ENCODE measurements around the gene LIN28B. TPM values are rescaled to one million over a fixed set of nuclear protein-coding genes. Genes with fewer than 3 reads are reported as not detected.
"Not testable (repeated sequence)": the region's sequence is repeated elsewhere in the genome, so short reads cannot be mapped to it uniquely, and the experiment has no call there.

The LIN28B gene
- total RNA-seq, 2 experiments from 2014 or later: not detected

DNA sequence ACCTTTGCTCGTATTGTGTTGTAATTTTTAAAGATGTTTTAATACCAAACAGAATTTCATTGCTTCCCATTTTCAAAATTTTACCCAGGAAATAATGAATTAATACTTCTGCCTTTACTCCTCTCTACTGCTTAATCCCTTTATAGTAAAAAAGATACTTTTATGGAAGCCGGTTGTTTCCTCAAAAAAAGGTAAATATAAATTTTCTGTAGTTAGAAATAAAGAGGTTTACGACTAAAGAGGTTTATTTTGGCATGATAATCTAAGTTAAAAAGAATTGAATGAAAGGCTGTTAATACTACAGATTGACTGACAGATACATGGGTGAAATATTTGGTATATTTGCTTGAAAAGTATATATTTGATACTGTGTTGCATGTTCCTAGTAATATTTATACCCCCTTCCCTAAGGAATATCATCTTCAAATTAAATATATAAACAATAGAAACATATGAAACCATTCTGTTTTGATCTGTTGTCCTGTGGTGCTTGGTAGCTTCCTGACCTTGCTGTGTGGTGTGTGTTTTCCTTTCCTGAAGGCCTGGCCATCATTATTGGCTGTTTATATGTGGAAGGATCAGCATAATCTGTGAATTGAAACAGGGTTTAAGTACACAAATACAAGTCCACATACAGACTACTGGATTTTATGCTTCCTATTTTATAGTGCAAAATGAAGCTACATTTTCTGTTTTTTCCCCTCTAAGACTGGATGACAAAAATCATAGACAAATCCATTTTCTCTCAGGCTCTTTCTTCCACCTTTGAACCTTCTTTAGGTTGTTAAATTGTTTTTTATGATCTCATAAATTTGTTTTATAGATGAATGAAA is 2.3 kb downstream of the LIN28B start:
- peaks cover 40% of the 10 kb centered on the region for H3K27me3 Mint-ChIP-seq (ENCODE audit: low read depth)

DNA sequence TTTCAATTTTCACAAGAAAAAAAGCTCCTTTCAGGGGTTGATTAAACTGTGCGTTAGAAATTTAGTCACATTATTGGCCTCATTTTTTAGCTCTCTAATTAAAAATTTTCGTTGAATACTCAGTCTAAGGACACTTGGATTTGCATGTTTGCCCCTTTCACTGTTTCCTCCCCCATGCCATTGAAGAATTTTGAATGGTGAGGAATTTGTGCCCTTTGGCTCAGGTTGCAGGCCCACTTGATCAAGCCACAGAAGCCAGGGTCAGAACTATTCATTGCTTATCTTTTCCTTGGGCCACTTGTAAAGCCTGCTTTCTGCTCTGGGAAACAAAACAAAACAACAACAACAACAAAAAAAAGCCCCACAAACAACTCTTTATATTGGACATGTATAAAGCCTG is 12.2 kb downstream of the LIN28B start:
- no peak for DNase-seq
- Mint-ChIP-seq H3K4me3 (no peak overlapping the region), H3K4me1 (ENCODE audit: low read depth) (no peaks in the 10 kb centered on the region), H3K9me3 (no peaks in the 10 kb centered on the region), H3K36me3 (ENCODE audit: low read depth) (no peaks in the 10 kb centered on the region), H3K27me3 (ENCODE audit: low read depth) (peaks cover 2% of the 10 kb centered on the region), H3K27ac (no peak overlapping the region)
- intact Hi-C loops (cut with micrococcal nuclease): no loop called here
- CTCF ChIA-PET: interaction anchor here (1.8 kb wide), 1 partner anchor 12 kb away, joined by 4 read pairs; the partner anchor contains the start of gene LIN28B

More for the DNA sequence above, 2.3 kb downstream of the LIN28B start:
- CTCF ChIA-PET: no interaction called here
- Mint-ChIP-seq H3K4me1 (ENCODE audit: low read depth) (peaks cover 16% of the 10 kb centered on the region), H3K36me3 (ENCODE audit: low read depth) (peaks cover 3% of the 10 kb centered on the region), H3K9me3 (no peaks in the 10 kb centered on the region), H3K27ac (no peak overlapping the region), H3K4me3 (no peak overlapping the region)
- DNase-seq: no peak
- intact Hi-C loops (cut with micrococcal nuclease): no loop called here

DNA sequence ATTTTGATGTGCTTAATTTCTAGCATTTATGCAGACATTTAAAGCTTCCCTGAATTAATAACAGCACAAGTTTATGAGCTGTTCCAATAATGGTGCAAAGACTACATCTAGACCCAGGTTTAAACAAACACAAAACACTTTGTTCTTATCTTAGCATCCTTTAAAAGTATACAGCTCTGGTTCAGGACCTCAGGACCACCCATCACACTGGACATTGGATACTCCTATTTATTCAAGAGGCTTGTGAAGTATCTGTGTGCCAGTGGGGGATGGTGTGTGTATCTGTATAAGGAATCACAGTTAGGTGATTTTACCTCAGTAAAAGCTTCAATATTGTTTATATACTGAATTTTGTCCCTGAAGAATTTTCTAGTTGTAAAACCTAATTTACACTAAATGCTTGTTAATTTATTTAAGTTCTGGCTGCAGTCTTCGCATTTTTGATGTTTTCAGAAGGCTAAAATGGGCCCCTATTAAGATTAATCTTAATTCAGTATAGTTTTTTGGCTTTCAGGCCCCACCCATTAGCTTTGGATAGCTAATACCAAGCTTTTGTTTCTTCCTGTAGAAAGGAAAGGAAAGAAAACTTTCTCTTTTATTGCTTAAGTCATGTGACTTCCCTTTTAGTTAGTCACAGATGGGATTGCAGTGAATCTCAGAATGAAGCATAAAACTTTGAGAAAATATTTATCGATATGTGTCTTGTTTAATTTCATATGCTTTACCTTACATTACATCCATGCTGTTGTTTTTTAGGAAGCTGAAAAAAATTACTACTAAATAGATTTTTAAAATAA is 13.1 kb downstream of the LIN28B start:
- no peaks in the 10 kb centered on the region for H3K4me1 Mint-ChIP-seq (ENCODE audit: low read depth)
- intact Hi-C loops (cut with micrococcal nuclease): no loop called here
- no peak overlapping the region for H3K27ac Mint-ChIP-seq
- no peaks in the 10 kb centered on the region for H3K36me3 Mint-ChIP-seq (ENCODE audit: low read depth)
- CTCF ChIA-PET: interaction anchor here (0.6 to 1.8 kb wide), 2 partner anchors 13 to 49 kb away, joined by 3 to 4 read pairs; partner anchors contain the start of gene LIN28B
- DNase-seq: no peak
- H3K9me3 Mint-ChIP-seq: no peaks in the 10 kb centered on the region
- H3K4me3 Mint-ChIP-seq: no peak overlapping the region
- H3K27me3 Mint-ChIP-seq (ENCODE audit: low read depth): peaks cover 2% of the 10 kb centered on the region

GRCh38 chr6:104973404-104973803 is 16.5 kb downstream of the LIN28B start:
- peaks cover 4% of the 10 kb centered on the region for H3K27me3 Mint-ChIP-seq (ENCODE audit: low read depth)
- H3K4me1 Mint-ChIP-seq (ENCODE audit: low read depth): no peaks in the 10 kb centered on the region
- no peak overlapping the region for H3K27ac Mint-ChIP-seq
- no peaks in the 10 kb centered on the region for H3K9me3 Mint-ChIP-seq
- CTCF ChIA-PET: no interaction called here
- DNase-seq: no peak
- intact Hi-C loops (cut with micrococcal nuclease): no loop called here
- H3K4me3 Mint-ChIP-seq: no peak overlapping the region
- H3K36me3 Mint-ChIP-seq (ENCODE audit: low read depth): no peaks in the 10 kb centered on the region

- intact Hi-C loops (cut with micrococcal nuclease): no loop called here
- Mint-ChIP-seq H3K9me3 (no peaks in the 10 kb centered on the region), H3K36me3 (ENCODE audit: low read depth) (no peaks in the 10 kb centered on the region), H3K4me3 (no peak overlapping the region), H3K4me1 (ENCODE audit: low read depth) (no peaks in the 10 kb centered on the region), H3K27me3 (ENCODE audit: low read depth) (peaks cover 4% of the 10 kb centered on the region), H3K27ac (no peak overlapping the region)
- no peak for DNase-seq
- CTCF ChIA-PET: interaction anchor here (0.5 kb wide), 1 partner anchor 34 kb away, joined by 3 read pairs; no protein-coding TSS in a partner anchor
Measured at GRCh38 chr6:104983296-104983695, 26.4 kb downstream of the LIN28B start.

DNA sequence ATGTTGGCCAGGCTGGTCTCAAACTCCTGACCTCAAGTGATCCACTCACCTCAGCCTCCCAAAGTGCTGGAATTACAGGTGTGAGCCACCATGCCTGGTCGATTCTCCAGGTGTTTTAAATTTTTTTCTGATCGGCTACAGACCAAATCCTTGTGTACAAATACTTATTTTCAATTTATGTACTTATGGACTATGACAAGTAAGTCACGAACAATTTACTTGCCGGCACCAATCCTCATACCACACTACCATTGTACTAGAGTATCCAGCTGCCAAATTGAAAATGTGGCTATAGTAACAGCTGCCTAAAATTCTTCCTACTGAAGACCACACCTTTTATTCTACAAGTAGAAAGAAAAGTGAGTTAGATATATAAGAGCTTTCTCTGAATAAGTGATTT is 26.9 kb downstream of the LIN28B start:
- H3K9me3 Mint-ChIP-seq: no peaks in the 10 kb centered on the region
- no peaks in the 10 kb centered on the region for H3K4me1 Mint-ChIP-seq (ENCODE audit: low read depth)
- CTCF ChIA-PET: no interaction called here
- H3K36me3 Mint-ChIP-seq (ENCODE audit: low read depth): no peaks in the 10 kb centered on the region
- DNase-seq: no peak
- H3K27me3 Mint-ChIP-seq (ENCODE audit: low read depth): peaks cover 4% of the 10 kb centered on the region
- intact Hi-C loops (cut with micrococcal nuclease): no loop called here
- H3K27ac Mint-ChIP-seq: no peak overlapping the region
- H3K4me3 Mint-ChIP-seq: no peak overlapping the region

DNA sequence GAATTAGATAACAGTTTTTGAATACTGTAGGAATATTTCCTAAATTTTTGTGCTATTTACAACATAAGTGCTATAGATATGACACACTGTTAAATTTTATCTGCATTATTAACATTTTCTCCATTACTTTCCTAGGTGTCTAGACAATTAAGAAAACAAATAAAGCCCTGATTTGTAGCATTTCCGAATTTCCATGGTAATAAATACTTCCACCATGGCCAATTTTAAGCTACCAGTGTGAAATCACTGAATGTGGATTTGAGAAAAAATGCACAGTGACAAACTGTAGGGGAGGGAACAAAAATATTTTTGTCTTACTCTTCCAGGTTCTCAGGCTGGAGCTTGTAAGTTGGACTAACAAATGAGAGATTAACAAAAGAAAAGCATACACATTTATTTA is 27.9 kb downstream of the LIN28B start:
- intact Hi-C loops (cut with micrococcal nuclease): no loop called here
- no peak for DNase-seq
- H3K9me3 Mint-ChIP-seq: no peaks in the 10 kb centered on the region
- no peaks in the 10 kb centered on the region for H3K36me3 Mint-ChIP-seq (ENCODE audit: low read depth)
- no peaks in the 10 kb centered on the region for H3K4me1 Mint-ChIP-seq (ENCODE audit: low read depth)
- CTCF ChIA-PET: no interaction called here
- H3K4me3 Mint-ChIP-seq: no peak overlapping the region
- no peak overlapping the region for H3K27ac Mint-ChIP-seq
- peaks cover 7% of the 10 kb centered on the region for H3K27me3 Mint-ChIP-seq (ENCODE audit: low read depth)

- H3K4me3 Mint-ChIP-seq; DNase-seq; H3K36me3 Mint-ChIP-seq (ENCODE audit: low read depth); H3K27me3 Mint-ChIP-seq (ENCODE audit: low read depth); CTCF ChIA-PET; H3K9me3 Mint-ChIP-seq; H3K27ac Mint-ChIP-seq; H3K4me1 Mint-ChIP-seq (ENCODE audit: low read depth); intact Hi-C loops (cut with micrococcal nuclease): not testable (repeated sequence)
Measured at GRCh38 chr6:104985875-104986274, 29.0 kb downstream of the LIN28B start.

GRCh38 chr6:104986625-104987024 is 29.7 kb downstream of the LIN28B start:
- CTCF ChIA-PET: no interaction called here
- no peak overlapping the region for H3K27ac Mint-ChIP-seq
- intact Hi-C loops (cut with micrococcal nuclease): no loop called here
- no peak overlapping the region for H3K4me3 Mint-ChIP-seq
- peaks cover 3% of the 10 kb centered on the region for H3K27me3 Mint-ChIP-seq (ENCODE audit: low read depth)
- H3K9me3 Mint-ChIP-seq: no peaks in the 10 kb centered on the region
- H3K36me3 Mint-ChIP-seq (ENCODE audit: low read depth): no peaks in the 10 kb centered on the region
- no peaks in the 10 kb centered on the region for H3K4me1 Mint-ChIP-seq (ENCODE audit: low read depth)
- no peak for DNase-seq

GRCh38 chr6:104987218-104987617 is 30.3 kb downstream of the LIN28B start:
- no peak for DNase-seq
- CTCF ChIA-PET: no interaction called here
- Mint-ChIP-seq H3K4me1 (ENCODE audit: low read depth) (no peaks in the 10 kb centered on the region), H3K36me3 (ENCODE audit: low read depth) (no peaks in the 10 kb centered on the region), H3K27ac (no peak overlapping the region), H3K27me3 (ENCODE audit: low read depth) (peaks cover 3% of the 10 kb centered on the region), H3K9me3 (no peaks in the 10 kb centered on the region), H3K4me3 (no peak overlapping the region)
- intact Hi-C loops (cut with micrococcal nuclease): no loop called here

- intact Hi-C loops (cut with micrococcal nuclease): no loop called here
- Mint-ChIP-seq H3K36me3 (ENCODE audit: low read depth) (no peaks in the 10 kb centered on the region), H3K9me3 (no peaks in the 10 kb centered on the region), H3K4me3 (no peak overlapping the region), H3K27me3 (ENCODE audit: low read depth) (peaks cover 3% of the 10 kb centered on the region), H3K4me1 (ENCODE audit: low read depth) (no peaks in the 10 kb centered on the region), H3K27ac (no peak overlapping the region)
- CTCF ChIA-PET: no interaction called here
- no peak for DNase-seq
Measured at GRCh38 chr6:104990085-104990484, 33.2 kb downstream of the LIN28B start.

GRCh38 chr6:104991062-104991461 is 34.2 kb downstream of the LIN28B start:
- H3K27ac Mint-ChIP-seq; H3K4me1 Mint-ChIP-seq (ENCODE audit: low read depth); H3K27me3 Mint-ChIP-seq (ENCODE audit: low read depth); DNase-seq; intact Hi-C loops (cut with micrococcal nuclease); H3K9me3 Mint-ChIP-seq; CTCF ChIA-PET; H3K4me3 Mint-ChIP-seq; H3K36me3 Mint-ChIP-seq (ENCODE audit: low read depth): not testable (repeated sequence)

GRCh38 chr6:104993576-104993975 is 36.7 kb downstream of the LIN28B start:
- H3K27me3 Mint-ChIP-seq (ENCODE audit: low read depth); H3K36me3 Mint-ChIP-seq (ENCODE audit: low read depth); H3K27ac Mint-ChIP-seq; intact Hi-C loops (cut with micrococcal nuclease); DNase-seq; CTCF ChIA-PET; H3K4me3 Mint-ChIP-seq; H3K9me3 Mint-ChIP-seq; H3K4me1 Mint-ChIP-seq (ENCODE audit: low read depth): not testable (repeated sequence)
